NCI-H1048 (cell line): ENCODE results near the gene TRIM7.
"Not testable (repeated sequence)": the region's sequence is repeated elsewhere in the genome, so short reads cannot be mapped to it uniquely, and the experiment has no call there.

Experiments used
- DNase-seq: peaks from one replicate; lab custom pipeline; 2025; lab: John Stamatoyannopoulos, UW

Gene TRIM7

GRCh38 chr5:181192337-181193046, 12.5 kb downstream of the TRIM7 start:
- no peak for DNase-seq

- DNase-seq: no peak
Measured at GRCh38 chr5:181191526-181192336, 13.3 kb downstream of the TRIM7 start.

- no peak for DNase-seq
Measured at GRCh38 chr5:181190711-181191525, 14.1 kb downstream of the TRIM7 start.

- DNase-seq: no peak
Measured at GRCh38 chr5:181189962-181190710, 14.9 kb downstream of the TRIM7 start.

GRCh38 chr5:181189363-181189961, 15.5 kb downstream of the TRIM7 start:
- no peak for DNase-seq

GRCh38 chr5:181188700-181189362, 16.2 kb downstream of the TRIM7 start:
- DNase-seq: no peak

GRCh38 chr5:181187500-181188213, 17.3 kb downstream of the TRIM7 start:
- no peak for DNase-seq

GRCh38 chr5:181186986-181187499, 18.0 kb downstream of the TRIM7 start:
- no peak for DNase-seq

- no peak for DNase-seq
Measured at GRCh38 chr5:181186022-181186421, 19.0 kb downstream of the TRIM7 start.

GRCh38 chr5:181185560-181185959, 19.4 kb downstream of the TRIM7 start:
- DNase-seq: no peak

GRCh38 chr5:181184845-181185216, 20.2 kb downstream of the TRIM7 start:
- no peak for DNase-seq

- DNase-seq: no peak
Measured at GRCh38 chr5:181182651-181183050, 22.3 kb downstream of the TRIM7 start.

GRCh38 chr5:181181650-181182565, 23.1 kb downstream of the TRIM7 start:
- DNase-seq: no peak

GRCh38 chr5:181177559-181177958, 27.4 kb downstream of the TRIM7 start:
- not testable (repeated sequence) for DNase-seq

GRCh38 chr5:181176254-181176952, 28.6 kb downstream of the TRIM7 start:
- DNase-seq: no peak

- DNase-seq: no peak
Measured at GRCh38 chr5:181173420-181174342, 31.3 kb downstream of the TRIM7 start.

- DNase-seq: no peak
Measured at GRCh38 chr5:181173027-181173419, 32.0 kb downstream of the TRIM7 start.
